ENCODE data around the gene UBIAD1. TPM values are rescaled to one million over a fixed set of nuclear protein-coding genes. Genes with fewer than 3 reads are reported as not detected.

UBIAD1 gene
- total RNA-seq, 2 donors from 2014 or later: 7.9 to 14.4 TPM

- Histone ChIP-seq H3K27ac (no peak overlapping the region), H3K9ac (ENCODE audit: low read depth in 2 of 2, low read length in 2 of 2) (no peak overlapping the region), H3K27me3 (no peaks in the 10 kb centered on the region), H3K4me3 (no peak overlapping the region), H3K9me3 (no peaks in the 10 kb centered on the region), H3K36me3 (no peaks in the 10 kb centered on the region), H3K4me1 (no peaks in the 10 kb centered on the region)
- TF ChIP-seq CTCF (IDR thresholded peaks at IDR 0.05): no peak
- intact Hi-C loops (cut with DNase I): no loop called here
- DNase-seq: no peak
These were observed 46.0 kb downstream of the UBIAD1 start for GRCh38 chr1:11318982-11319381.

- TF ChIP-seq CTCF (IDR thresholded peaks at IDR 0.05): peak; percentile 33
- H3K27me3 ChIP-seq: no peaks in the 10 kb centered on the region
- no peaks in the 10 kb centered on the region for H3K36me3 ChIP-seq
- DNase-seq: peak; percentile 20
- H3K4me3 ChIP-seq: no peak overlapping the region
- H3K4me1 ChIP-seq: no peaks in the 10 kb centered on the region
- no peaks in the 10 kb centered on the region for H3K9me3 ChIP-seq
- intact Hi-C loops (cut with DNase I): no loop called here
- H3K27ac ChIP-seq: no peak overlapping the region
- no peak overlapping the region for H3K9ac ChIP-seq (ENCODE audit: low read depth in 2 of 2, low read length in 2 of 2)
These were observed 47.3 kb downstream of the UBIAD1 start for GRCh38 chr1:11320153-11320936.

GRCh38 chr1:11321656-11322491, 48.9 kb downstream of the UBIAD1 start:
- intact Hi-C loops (cut with DNase I): no loop called here
- Histone ChIP-seq H3K9ac (ENCODE audit: low read depth in 2 of 2, low read length in 2 of 2) (no peak overlapping the region), H3K4me3 (no peak overlapping the region), H3K9me3 (no peaks in the 10 kb centered on the region), H3K36me3 (no peaks in the 10 kb centered on the region), H3K4me1 (no peaks in the 10 kb centered on the region), H3K27ac (no peak overlapping the region), H3K27me3 (no peaks in the 10 kb centered on the region)
- TF ChIP-seq CTCF (IDR thresholded peaks at IDR 0.05): no peak
- no peak for DNase-seq

GRCh38 chr1:11324567-11325165, 51.7 kb downstream of the UBIAD1 start:
- Histone ChIP-seq H3K9ac (ENCODE audit: low read depth in 2 of 2, low read length in 2 of 2) (no peak overlapping the region), H3K4me1 (no peaks in the 10 kb centered on the region), H3K4me3 (no peak overlapping the region), H3K27ac (no peak overlapping the region), H3K9me3 (no peaks in the 10 kb centered on the region), H3K36me3 (no peaks in the 10 kb centered on the region), H3K27me3 (no peaks in the 10 kb centered on the region)
- no peak for DNase-seq
- intact Hi-C loops (cut with DNase I): no loop called here
- no peak for TF ChIP-seq CTCF (IDR thresholded peaks at IDR 0.05)

- Histone ChIP-seq H3K9me3 (no peaks in the 10 kb centered on the region), H3K27ac (no peak overlapping the region), H3K4me3 (no peak overlapping the region), H3K4me1 (no peaks in the 10 kb centered on the region), H3K9ac (ENCODE audit: low read depth in 2 of 2, low read length in 2 of 2) (no peak overlapping the region), H3K36me3 (no peaks in the 10 kb centered on the region), H3K27me3 (no peaks in the 10 kb centered on the region)
- no peak for DNase-seq
- intact Hi-C loops (cut with DNase I): no loop called here
- no peak for TF ChIP-seq CTCF (IDR thresholded peaks at IDR 0.05)
These were observed 53.1 kb downstream of the UBIAD1 start for GRCh38 chr1:11326070-11326469.
